H9 (cell line): ENCODE measurements around the gene BAIAP2. TPM values are rescaled to one million over a fixed set of nuclear protein-coding genes. Genes with fewer than 3 reads are reported as not detected.

Source experiments
- DNase-seq: peaks from one replicate; pipeline ENCODE4 v3.0.0-alpha.2; 2017
- H2AFZ ChIP-seq: one replicate; pipeline ENCODE4 v1.6.1; 2013; ENCODE audit warnings: mild to moderate bottlenecking, low read length, control low read depth, moderate library complexity
- H2AK5ac ChIP-seq: 2 replicates; pipeline ENCODE4 v1.6.1; 2013; ENCODE audit warnings: low read length, control low read depth, mixed read lengths; ENCODE audit not compliant: insufficient read length
- H2BK120ac ChIP-seq: one replicate; pipeline ENCODE4 v1.6.1; 2013; ENCODE audit warnings: low read depth, mild to moderate bottlenecking, low read length, control low read depth, inconsistent platforms; ENCODE audit not compliant: poor library complexity, severe bottlenecking
- H2BK12ac ChIP-seq: 2 replicates; pipeline ENCODE4 v1.6.1; 2013; ENCODE audit warnings: low read length, control low read depth, mixed read lengths, low read depth; ENCODE audit not compliant: insufficient read length
- H2BK15ac ChIP-seq: 2 replicates; pipeline ENCODE4 v1.6.1; 2013; ENCODE audit warnings: low read depth, low read length, control low read depth
- H2BK20ac ChIP-seq: one replicate; pipeline ENCODE4 v1.6.1; 2013; ENCODE audit warnings: low read depth, mild to moderate bottlenecking, low read length, control low read depth, inconsistent platforms; ENCODE audit not compliant: poor library complexity, severe bottlenecking
- H2BK5ac ChIP-seq: 2 replicates; pipeline ENCODE4 v1.6.1; 2013; ENCODE audit warnings: low read length, control low read depth, mixed read lengths; ENCODE audit not compliant: insufficient read length
- H3K14ac ChIP-seq: 2 replicates; pipeline ENCODE4 v1.6.1; 2013; ENCODE audit warnings: low read length, control low read depth; ENCODE audit not compliant: insufficient read depth
- H3K18ac ChIP-seq: 2 replicates; pipeline ENCODE4 v1.6.1; 2013; ENCODE audit warnings: low read depth, mild to moderate bottlenecking, mixed read lengths, low read length, control low read depth; ENCODE audit not compliant: insufficient read length
- H3K23ac ChIP-seq: 2 replicates; pipeline ENCODE4 v1.6.1; 2013; ENCODE audit warnings: low read length, control low read depth, mixed read lengths, low read depth; ENCODE audit not compliant: insufficient read length
- H3K23me2 ChIP-seq: 2 replicates; pipeline ENCODE4 v1.6.1; 2013; ENCODE audit warnings: low read depth, mild to moderate bottlenecking, mixed read lengths, low read length, control low read depth; ENCODE audit not compliant: insufficient read length, poor library complexity, severe bottlenecking
- H3K27ac ChIP-seq: 2 replicates; pipeline ENCODE4 v1.5.1; 2013; ENCODE audit warnings: low read length, control low read depth, mixed read lengths, low read depth; ENCODE audit not compliant: insufficient read length
- H3K27me3 ChIP-seq: 2 replicates; pipeline ENCODE4 v1.6.1; 2013; ENCODE audit warnings: low read length, control low read depth, inconsistent platforms; ENCODE audit not compliant: insufficient read depth
- H3K4ac ChIP-seq: 2 replicates; pipeline ENCODE4 v1.6.1; 2013; ENCODE audit warnings: low read depth, mild to moderate bottlenecking, control low read depth, inconsistent platforms, low read length, moderate library complexity
- H3K4me1 ChIP-seq: 2 replicates; pipeline ENCODE4 v1.6.1; 2013; ENCODE audit warnings: low read length, control low read depth, inconsistent platforms; ENCODE audit not compliant: insufficient read depth
- H3K4me2 ChIP-seq: 2 replicates; pipeline ENCODE4 v1.6.1; 2013; ENCODE audit warnings: low read length, control low read depth, mixed read lengths; ENCODE audit not compliant: insufficient read length, insufficient read depth
- H3K56ac ChIP-seq: 2 replicates; pipeline ENCODE4 v1.6.1; 2013; ENCODE audit warnings: low read depth, mild to moderate bottlenecking, mixed read lengths, low read length, control low read depth; ENCODE audit not compliant: insufficient read length
- H3K79me1 ChIP-seq: 2 replicates; pipeline ENCODE4 v1.6.1; 2013; ENCODE audit warnings: low read depth, mild to moderate bottlenecking, moderate library complexity, low read length, control low read depth, inconsistent platforms; ENCODE audit not compliant: insufficient read depth, poor library complexity, severe bottlenecking
- H3K79me2 ChIP-seq: 2 replicates; pipeline ENCODE4 v1.6.1; 2013; ENCODE audit warnings: low read length, control low read depth, inconsistent platforms; ENCODE audit not compliant: insufficient read depth
- H3K9ac ChIP-seq: 2 replicates; pipeline ENCODE4 v1.6.1; 2013; ENCODE audit warnings: low read length, control low read depth, mixed read lengths; ENCODE audit not compliant: insufficient read length; ENCODE audit errors: extremely low read depth
- H3K9me3 ChIP-seq: one replicate; pipeline ENCODE4 v1.6.1; 2013; ENCODE audit warnings: low read depth, low read length, inconsistent platforms; ENCODE audit not compliant: control insufficient read depth
- H3T11ph ChIP-seq: one replicate; pipeline ENCODE4 v1.6.1; 2013; ENCODE audit warnings: mild to moderate bottlenecking, low read length, control low read depth, inconsistent platforms
- H4K20me1 ChIP-seq: one replicate; pipeline ENCODE4 v1.6.1; 2013; ENCODE audit not compliant: control insufficient read depth, insufficient read length, insufficient read depth
- H4K5ac ChIP-seq: 2 replicates; pipeline ENCODE4 v1.6.1; 2013; ENCODE audit warnings: low read depth, mild to moderate bottlenecking, mixed read lengths, low read length, control low read depth; ENCODE audit not compliant: insufficient read length
- H4K8ac ChIP-seq: replicated peaks from 2 replicates; pipeline ENCODE4 v1.6.1; 2013; ENCODE audit warnings: low read length, control low read depth, mixed read lengths, low read depth; ENCODE audit not compliant: insufficient read length
- H4K91ac ChIP-seq: 2 replicates; pipeline ENCODE4 v1.6.1; 2013; ENCODE audit warnings: low read depth, mild to moderate bottlenecking, moderate library complexity, mixed read lengths, low read length, control low read depth; ENCODE audit not compliant: insufficient read length
- H3K27ac Mint-ChIP-seq, 3 experiments: 2 replicates in 2 of 3; 3 replicates in 1 of 3; pipeline ENCODE4 v1.8.0; 2020 to 2021; ENCODE audit warnings: mixed read lengths in 3 of 3, mild to moderate bottlenecking in 1 of 3, moderate library complexity in 1 of 3
- H3K27me3 Mint-ChIP-seq: 2 replicates; pipeline ENCODE4 v1.8.0; 2021; ENCODE audit warnings: low read depth, mild to moderate bottlenecking, moderate library complexity, mixed read lengths
- H3K36me3 Mint-ChIP-seq, 3 experiments: 2 replicates in 2 of 3; 3 replicates in 1 of 3; pipeline ENCODE4 v1.8.0; 2020 to 2021; ENCODE audit warnings: low read depth in 3 of 3, mixed read lengths in 3 of 3; ENCODE audit not compliant: insufficient read depth in 1 of 3
- H3K4me1 Mint-ChIP-seq, 2 experiments: 2 replicates each; pipeline ENCODE4 v1.8.0; 2020; ENCODE audit warnings: mixed read lengths in 2 of 2
- H3K4me3 Mint-ChIP-seq, 2 experiments: 2 replicates in 1 of 2; 3 replicates in 1 of 2; pipeline ENCODE4 v1.8.0; 2020 to 2021; ENCODE audit warnings: mild to moderate bottlenecking in 2 of 2, mixed read lengths in 2 of 2, moderate library complexity in 1 of 2
- H3K9me3 Mint-ChIP-seq, 2 experiments: 2 replicates in 1 of 2; 3 replicates in 1 of 2; pipeline ENCODE4 v1.8.0; 2020; ENCODE audit warnings: mild to moderate bottlenecking in 2 of 2, mixed read lengths in 2 of 2, moderate library complexity in 1 of 2
- WGBS: extraction: QIAGEN DNeasy Blood & Tissue Kit; methylation state at CpG from one replicate; pipeline ENCODE4 v1.1.7; 2013; ENCODE audit warnings: missing lambda C conversion rate, low lambda C conversion rate, mixed read lengths; ENCODE audit not compliant: insufficient read length; ENCODE audit errors: extremely low coverage; 5-methylcytosine and 5-hydroxymethylcytosine counted together
- total RNA-seq: library from RNA; stranded (reverse); gene quantifications from 2 replicates; pipeline ENCODE4 v1.2.1, GENCODE V29; 2021
- TF ChIP-seq, protein P1 (sequence below): fragments of 200-600 bp; sonication (generic); conservative IDR thresholded peaks from 3 replicates; pipeline ENCODE4 v1.8.0; 2021; ENCODE audit warnings: antibody characterized with exemption, mild to moderate bottlenecking

Gene BAIAP2
- total RNA-seq, 1 experiment from 2014 or later, result 27.8 TPM

DNA sequence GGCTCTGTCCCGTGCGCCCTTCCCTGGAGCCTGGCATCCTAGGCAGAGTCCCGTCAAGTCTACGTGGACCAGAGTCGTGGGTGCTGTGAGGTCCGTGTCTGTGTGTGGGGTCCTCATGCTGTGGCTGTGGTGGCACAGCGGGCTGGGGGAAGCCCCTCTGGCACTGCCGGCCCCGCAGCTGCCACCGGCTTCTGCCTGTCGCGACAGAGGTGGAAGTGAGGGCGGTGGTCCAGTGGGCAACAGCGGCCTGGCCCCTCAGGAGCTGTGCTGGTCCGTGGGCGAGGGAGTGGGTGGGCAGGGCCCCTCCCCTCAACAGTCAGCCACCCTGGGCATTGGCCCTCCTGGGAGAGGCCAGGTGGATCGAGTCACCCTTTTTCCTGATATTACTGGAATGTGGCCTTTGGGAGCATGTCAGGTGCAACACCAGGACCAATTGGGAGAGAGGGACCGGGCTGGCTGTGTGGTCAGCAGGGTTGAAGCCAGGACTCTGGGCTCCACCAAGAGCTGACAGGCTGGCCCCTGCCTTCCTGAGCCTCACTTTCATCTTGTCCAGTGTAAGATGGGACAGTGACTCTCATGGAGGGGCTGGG is 11.9 kb downstream of the BAIAP2 start:
- no CpG with 5 or more reads among the region's 18 CpGs for WGBS
- no peak overlapping the region for H3K27ac ChIP-seq
- H4K20me1 ChIP-seq, result peaks cover 2% of the 10 kb centered on the region

More for the DNA sequence above, 11.9 kb downstream of the BAIAP2 start:
- no peak overlapping the region for H2AFZ ChIP-seq
- no peak overlapping the region for H3K4me2 ChIP-seq
- H3K27me3 Mint-ChIP-seq, result no peaks in the 10 kb centered on the region
- H2BK20ac ChIP-seq, result no peak overlapping the region
- no peak overlapping the region; a peak in 1 of 7 replicates for H3K27ac Mint-ChIP-seq
- H3K9me3 ChIP-seq, result no peaks in the 10 kb centered on the region
- no peak overlapping the region; the same call in 1 of the 2 replicates for H3K14ac ChIP-seq
- no peak overlapping the region for H4K91ac ChIP-seq
- no peak overlapping the region for H3K18ac ChIP-seq
- H3K27me3 ChIP-seq, result no peaks in the 10 kb centered on the region
- no peak overlapping the region for H3K9ac ChIP-seq
- no peak overlapping the region for H2BK120ac ChIP-seq
- H4K8ac ChIP-seq, result no peak overlapping the region
- no peak overlapping the region for H2BK15ac ChIP-seq
- H3K9me3 Mint-ChIP-seq, result no peaks in the 10 kb centered on the region
- H3K79me1 ChIP-seq, result no peaks in the 10 kb centered on the region
- no peak overlapping the region for H2BK5ac ChIP-seq
- H3K23ac ChIP-seq, result no peak overlapping the region
- no peak overlapping the region for H3K4me3 Mint-ChIP-seq
- H3K4me1 Mint-ChIP-seq, result peaks cover 20 to 26% of the 10 kb centered on the region in 2 experiments
- no peaks in the 10 kb centered on the region for H3K23me2 ChIP-seq
- H2AK5ac ChIP-seq, result no peak overlapping the region
- no peak overlapping the region for H2BK12ac ChIP-seq
- H3K4ac ChIP-seq, result no peak overlapping the region
- no peaks in the 10 kb centered on the region for H3K4me1 ChIP-seq
- H3T11ph ChIP-seq, result no peak overlapping the region
- no peak overlapping the region for H4K5ac ChIP-seq
- no peaks in the 10 kb centered on the region; a peak in 1 of 7 replicates for H3K36me3 Mint-ChIP-seq
- peaks cover 2% of the 10 kb centered on the region; the same call in 1 of the 2 replicates for H3K79me2 ChIP-seq
- TF ChIP-seq, protein P1, sequence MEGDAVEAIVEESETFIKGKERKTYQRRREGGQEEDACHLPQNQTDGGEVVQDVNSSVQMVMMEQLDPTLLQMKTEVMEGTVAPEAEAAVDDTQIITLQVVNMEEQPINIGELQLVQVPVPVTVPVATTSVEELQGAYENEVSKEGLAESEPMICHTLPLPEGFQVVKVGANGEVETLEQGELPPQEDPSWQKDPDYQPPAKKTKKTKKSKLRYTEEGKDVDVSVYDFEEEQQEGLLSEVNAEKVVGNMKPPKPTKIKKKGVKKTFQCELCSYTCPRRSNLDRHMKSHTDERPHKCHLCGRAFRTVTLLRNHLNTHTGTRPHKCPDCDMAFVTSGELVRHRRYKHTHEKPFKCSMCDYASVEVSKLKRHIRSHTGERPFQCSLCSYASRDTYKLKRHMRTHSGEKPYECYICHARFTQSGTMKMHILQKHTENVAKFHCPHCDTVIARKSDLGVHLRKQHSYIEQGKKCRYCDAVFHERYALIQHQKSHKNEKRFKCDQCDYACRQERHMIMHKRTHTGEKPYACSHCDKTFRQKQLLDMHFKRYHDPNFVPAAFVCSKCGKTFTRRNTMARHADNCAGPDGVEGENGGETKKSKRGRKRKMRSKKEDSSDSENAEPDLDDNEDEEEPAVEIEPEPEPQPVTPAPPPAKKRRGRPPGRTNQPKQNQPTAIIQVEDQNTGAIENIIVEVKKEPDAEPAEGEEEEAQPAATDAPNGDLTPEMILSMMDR, result no peak
- no peak overlapping the region for H3K56ac ChIP-seq
- no peak for DNase-seq
